MM.1S (cell line): ENCODE measurements around the gene DNAL1.
A peak's percentile ranks its signal among the peaks of the same experiment; 100 is the strongest.

Experiments used
- DNase-seq: peaks from one replicate; pipeline ENCODE4 v3.0.0-alpha.2; 2015
- H2AFZ ChIP-seq: fragments of 300-600 bp; sonication (generic); 2 replicates; pipeline ENCODE4 v1.6.0; 2016; ENCODE audit warnings: antibody characterized with exemption, low read length
- H3F3A ChIP-seq: fragments of 300-600 bp; sonication (generic); 2 replicates; pipeline ENCODE4 v1.6.1; 2016; ENCODE audit warnings: mild to moderate bottlenecking, antibody characterized with exemption, low read length, moderate library complexity, mixed read lengths; ENCODE audit not compliant: insufficient read depth
- H3K27ac ChIP-seq: fragments of 300-600 bp; sonication (generic); 2 replicates; pipeline ENCODE4 v1.5.1; 2016; ENCODE audit warnings: mild to moderate bottlenecking, low read length
- H3K27me3 ChIP-seq: fragments of 300-600 bp; sonication (generic); replicated peaks from 2 replicates; pipeline ENCODE4 v1.6.0; 2016; ENCODE audit warnings: low read length; ENCODE audit not compliant: insufficient read depth
- H3K36me3 ChIP-seq: fragments of 300-600 bp; sonication (generic); replicated peaks from 2 replicates; pipeline ENCODE4 v1.6.1; 2016; ENCODE audit warnings: mild to moderate bottlenecking, low read length, mixed read lengths; ENCODE audit not compliant: insufficient read depth
- H3K4me1 ChIP-seq: fragments of 300-600 bp; sonication (generic); 2 replicates; pipeline ENCODE4 v1.6.1; 2016; ENCODE audit warnings: low read length, mixed read lengths
- H3K4me2 ChIP-seq: fragments of 300-600 bp; sonication (generic); 2 replicates; pipeline ENCODE4 v1.6.0; 2016; ENCODE audit warnings: low read depth, low read length
- H3K4me3 ChIP-seq: fragments of 300-600 bp; sonication (generic); 2 replicates; pipeline ENCODE4 v1.5.1; 2016; ENCODE audit warnings: low read length, mixed read lengths
- H3K79me2 ChIP-seq: fragments of 300-600 bp; sonication (generic); 2 replicates; pipeline ENCODE4 v1.6.1; 2016; ENCODE audit warnings: mixed run types, low read length, mixed read lengths
- H3K9ac ChIP-seq: fragments of 300-600 bp; sonication (generic); 2 replicates; pipeline ENCODE4 v1.6.1; 2016; ENCODE audit warnings: low read length, mixed read lengths
- H3K9me2 ChIP-seq: fragments of 300-600 bp; sonication (generic); replicated peaks from 2 replicates; pipeline ENCODE4 v1.6.1; 2016; ENCODE audit warnings: mild to moderate bottlenecking, low read length, mixed read lengths; ENCODE audit not compliant: insufficient read depth
- H3K9me3 ChIP-seq: fragments of 300-600 bp; sonication (generic); replicated peaks from 2 replicates; pipeline ENCODE4 v1.6.1; 2016; ENCODE audit warnings: mild to moderate bottlenecking, low read length, mixed read lengths; ENCODE audit not compliant: insufficient read depth
- H4K20me1 ChIP-seq: fragments of 300-600 bp; sonication (generic); 2 replicates; pipeline ENCODE4 v1.6.1; 2016; ENCODE audit warnings: mild to moderate bottlenecking, low read length, moderate library complexity, mixed read lengths; ENCODE audit not compliant: insufficient read depth
- EZH2 ChIP-seq: fragments of 300-600 bp; sonication (generic); optimal IDR thresholded peaks from 2 replicates; pipeline ENCODE3; 2017; ENCODE audit warnings: low read depth, mild to moderate bottlenecking, antibody characterized with exemption, low read length, mixed read lengths
- EZH2phosphoT487 ChIP-seq: fragments of 300-600 bp; sonication (generic); IDR thresholded peaks from 2 replicates; pipeline ENCODE4 v1.6.1; 2018; ENCODE audit warnings: antibody characterized with exemption, low read length
- TF ChIP-seq, protein P1 (sequence below): fragments of 300-600 bp; sonication (generic); IDR thresholded peaks from 2 replicates; pipeline ENCODE4 v1.5.1; 2016; ENCODE audit warnings: antibody characterized with exemption, low read length, mixed read lengths

The DNAL1 gene

DNA sequence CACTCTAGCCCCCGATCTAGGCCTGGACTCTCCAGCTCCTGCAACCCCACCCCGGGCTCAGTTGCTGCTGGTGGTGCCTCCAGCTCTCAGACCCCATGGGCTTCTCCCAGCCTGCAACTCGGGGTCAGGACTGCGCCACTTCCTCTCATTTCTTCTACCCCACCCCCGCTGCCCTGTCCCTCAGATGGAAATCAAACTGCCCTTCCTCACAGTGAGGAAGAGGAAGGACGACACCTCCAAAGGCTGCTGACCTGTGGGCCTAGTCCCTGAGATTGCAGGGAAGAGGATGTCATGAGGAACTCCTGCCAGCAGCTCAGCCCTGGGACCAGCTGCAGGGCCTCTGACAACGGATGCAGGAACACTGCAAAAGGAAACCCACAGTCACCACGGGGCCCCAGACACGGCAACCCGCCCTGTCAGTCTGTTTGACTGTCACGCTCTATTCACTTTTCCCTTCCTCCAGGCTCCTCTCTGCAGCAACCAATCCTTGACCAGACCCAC is 98.7 kb downstream of the DNAL1 start:
- TF ChIP-seq, protein P1, sequence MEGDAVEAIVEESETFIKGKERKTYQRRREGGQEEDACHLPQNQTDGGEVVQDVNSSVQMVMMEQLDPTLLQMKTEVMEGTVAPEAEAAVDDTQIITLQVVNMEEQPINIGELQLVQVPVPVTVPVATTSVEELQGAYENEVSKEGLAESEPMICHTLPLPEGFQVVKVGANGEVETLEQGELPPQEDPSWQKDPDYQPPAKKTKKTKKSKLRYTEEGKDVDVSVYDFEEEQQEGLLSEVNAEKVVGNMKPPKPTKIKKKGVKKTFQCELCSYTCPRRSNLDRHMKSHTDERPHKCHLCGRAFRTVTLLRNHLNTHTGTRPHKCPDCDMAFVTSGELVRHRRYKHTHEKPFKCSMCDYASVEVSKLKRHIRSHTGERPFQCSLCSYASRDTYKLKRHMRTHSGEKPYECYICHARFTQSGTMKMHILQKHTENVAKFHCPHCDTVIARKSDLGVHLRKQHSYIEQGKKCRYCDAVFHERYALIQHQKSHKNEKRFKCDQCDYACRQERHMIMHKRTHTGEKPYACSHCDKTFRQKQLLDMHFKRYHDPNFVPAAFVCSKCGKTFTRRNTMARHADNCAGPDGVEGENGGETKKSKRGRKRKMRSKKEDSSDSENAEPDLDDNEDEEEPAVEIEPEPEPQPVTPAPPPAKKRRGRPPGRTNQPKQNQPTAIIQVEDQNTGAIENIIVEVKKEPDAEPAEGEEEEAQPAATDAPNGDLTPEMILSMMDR = no peak
- no peak for TF ChIP-seq EZH2phosphoT487
- TF ChIP-seq EZH2 = no peak
- Histone ChIP-seq H2AFZ (no peak overlapping the region), H3K27me3 (no peaks in the 10 kb centered on the region), H3K9me2 (no peaks in the 10 kb centered on the region), H3K79me2 (peaks cover 93% of the 10 kb centered on the region), H3K36me3 (no peaks in the 10 kb centered on the region), H3F3A (no peaks in the 10 kb centered on the region; the same call in 1 of the 2 replicates), H3K4me3 (no peak overlapping the region), H3K27ac (peak overlapping the region; percentile 32; the same call in 1 of the 2 replicates), H3K4me2 (peak overlapping the region; percentile 57; the same call in 1 of the 2 replicates), H3K9ac (no peak overlapping the region), H4K20me1 (peaks cover 14% of the 10 kb centered on the region), H3K9me3 (no peaks in the 10 kb centered on the region), H3K4me1 (peaks cover 40% of the 10 kb centered on the region)
- peak; percentile 18 for DNase-seq

DNA sequence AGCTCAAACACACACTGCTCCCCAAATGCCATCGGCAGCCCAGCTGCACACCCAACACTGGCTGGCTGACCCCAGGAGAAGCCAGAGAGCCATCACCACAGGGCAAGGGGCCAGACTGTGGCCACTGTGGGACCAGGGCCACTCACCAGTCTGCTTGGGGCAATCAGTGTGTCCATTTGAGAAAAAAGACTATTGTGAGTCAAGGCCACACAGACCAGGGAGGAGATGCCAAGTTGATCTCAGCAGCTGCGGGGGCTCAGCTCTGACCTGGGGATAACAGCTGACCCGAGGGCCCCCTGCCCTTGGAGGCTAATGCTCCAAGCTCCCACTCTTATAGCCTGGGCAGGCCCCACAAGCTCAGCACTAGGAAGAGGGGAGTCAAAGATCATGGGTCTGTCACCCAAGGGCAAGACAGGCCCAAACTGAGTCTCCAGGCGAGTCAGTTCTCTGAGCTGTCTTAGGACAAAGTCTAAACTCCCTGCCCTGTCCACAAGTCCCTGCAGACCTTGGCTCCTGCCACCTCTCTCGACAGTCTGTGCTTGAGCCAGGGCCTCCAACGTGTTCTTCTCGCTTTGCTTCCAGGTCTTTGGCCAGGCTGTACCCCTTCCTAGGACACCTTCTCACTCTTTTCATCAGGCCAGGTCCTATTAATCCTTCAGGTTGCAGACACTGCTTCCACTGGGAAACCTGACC is 99.5 kb downstream of the DNAL1 start:
- Histone ChIP-seq H3K9me2 (no peaks in the 10 kb centered on the region), H3F3A (no peaks in the 10 kb centered on the region; the same call in 1 of the 2 replicates), H3K27me3 (no peaks in the 10 kb centered on the region), H2AFZ (no peak overlapping the region), H3K27ac (peak overlapping the region; percentile 32; the same call in 1 of the 2 replicates), H3K36me3 (no peaks in the 10 kb centered on the region), H3K4me1 (peaks cover 40% of the 10 kb centered on the region), H3K9me3 (no peaks in the 10 kb centered on the region), H3K4me2 (peak overlapping the region; percentile 57; the same call in 1 of the 2 replicates), H3K9ac (no peak overlapping the region), H3K79me2 (peaks cover 100% of the 10 kb centered on the region), H4K20me1 (peaks cover 19% of the 10 kb centered on the region), H3K4me3 (no peak overlapping the region)
- DNase-seq = no peak
- TF ChIP-seq EZH2 (no peak), EZH2phosphoT487 (no peak)
- TF ChIP-seq, protein P1 = no peak

DNA sequence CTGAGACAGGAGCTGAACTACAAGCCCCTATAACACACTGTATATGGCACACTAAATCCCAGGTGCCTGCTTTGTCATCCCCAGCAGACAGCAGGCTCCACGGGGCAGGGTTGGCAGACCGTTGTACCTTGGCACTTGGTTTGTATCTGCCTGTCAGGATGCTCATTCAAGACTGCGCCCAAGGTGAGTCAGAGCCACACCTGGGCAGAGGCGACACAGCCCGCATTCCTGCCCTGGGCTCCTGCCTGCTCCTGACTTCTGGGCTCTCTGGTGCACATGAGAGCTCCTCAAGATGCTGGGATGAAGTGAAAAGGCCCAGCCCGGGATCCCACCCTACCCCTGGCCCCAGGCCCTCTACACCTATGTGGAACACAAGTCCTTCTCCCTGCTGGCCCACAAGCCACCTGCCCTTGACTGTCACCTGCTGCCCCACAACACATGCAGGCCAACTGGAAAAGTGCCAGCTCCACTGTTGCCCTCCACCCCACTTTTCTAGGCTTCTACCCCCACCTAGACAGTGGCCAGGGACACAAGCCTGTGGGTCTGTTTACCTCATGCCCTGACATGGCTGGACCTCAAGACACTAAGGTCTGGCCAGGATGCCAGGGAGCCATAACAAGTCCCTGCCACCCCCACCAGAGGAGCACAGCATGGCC is 100.2 kb downstream of the DNAL1 start:
- Histone ChIP-seq H3K79me2 (peaks cover 99% of the 10 kb centered on the region), H2AFZ (no peak overlapping the region), H3K4me1 (peaks cover 40% of the 10 kb centered on the region), H3K36me3 (no peaks in the 10 kb centered on the region), H3F3A (no peaks in the 10 kb centered on the region; the same call in 1 of the 2 replicates), H3K9me2 (no peaks in the 10 kb centered on the region), H3K4me2 (peak overlapping the region; percentile 57; the same call in 1 of the 2 replicates), H3K9ac (no peak overlapping the region), H3K9me3 (no peaks in the 10 kb centered on the region), H3K27ac (peak overlapping the region; percentile 32; the same call in 1 of the 2 replicates), H4K20me1 (peaks cover 19% of the 10 kb centered on the region), H3K27me3 (no peaks in the 10 kb centered on the region), H3K4me3 (no peak overlapping the region)
- TF ChIP-seq EZH2phosphoT487 = no peak
- no peak for TF ChIP-seq EZH2
- TF ChIP-seq, protein P1 = no peak
- no peak for DNase-seq
